Measurements from ENCODE around the gene RASSF1.
"Not testable (repeated sequence)": the region's sequence is repeated elsewhere in the genome, so short reads cannot be mapped to it uniquely, and the experiment has no call there.

Gene RASSF1

DNA sequence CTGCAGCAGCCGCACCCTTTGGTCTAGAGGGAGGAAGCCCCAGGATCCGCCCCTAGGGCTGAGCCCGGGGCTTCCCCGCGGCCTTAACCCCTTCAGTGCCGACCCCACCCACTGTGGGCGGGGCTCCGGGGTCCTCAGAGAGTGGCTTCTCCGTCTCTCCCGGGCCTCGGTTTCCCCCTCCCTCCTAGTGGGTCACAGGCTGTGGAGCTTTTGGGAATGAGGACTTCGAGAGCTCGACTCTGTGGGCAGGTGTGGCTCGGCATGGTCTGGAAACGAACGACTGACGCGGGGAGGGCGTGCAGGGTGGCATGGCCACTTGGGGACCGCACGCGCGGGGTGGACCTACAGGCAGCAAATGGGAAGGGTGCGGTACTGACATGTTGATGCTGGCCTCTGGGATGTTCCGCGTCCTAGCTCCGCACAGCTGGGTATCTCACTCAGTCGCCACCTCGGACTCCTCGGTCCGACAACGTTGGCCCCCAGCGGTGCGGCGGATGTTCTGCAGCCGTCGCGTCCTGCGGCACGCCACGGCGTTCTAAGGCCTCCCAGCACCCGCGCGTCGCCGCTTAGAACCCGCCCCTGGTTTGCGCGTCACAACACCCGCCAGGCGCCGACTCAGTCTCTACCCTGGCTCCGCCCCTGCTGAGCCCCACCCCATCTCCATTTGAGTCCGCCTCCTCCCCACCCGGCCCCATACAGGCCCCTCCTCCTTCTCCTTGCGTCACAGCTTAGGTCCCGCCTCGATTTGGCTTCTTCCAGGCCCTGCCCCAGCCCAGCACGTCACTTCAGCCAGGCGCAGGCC lies 41.6 kb downstream of the RASSF1 start, which contains the start of the genes HYAL3 and NAA80:
Gene HYAL3, minus strand, starts transcription at position 570 of the 802 bp plus-strand sequence. CDS start 3,803 bp downstream, outside the sequence.
Gene NAA80, minus strand, starts transcription at position 570 of the 802 bp plus-strand sequence. CDS start 1,942 bp downstream, outside the sequence.
- peak; percentile 100 for DNase-seq

DNA sequence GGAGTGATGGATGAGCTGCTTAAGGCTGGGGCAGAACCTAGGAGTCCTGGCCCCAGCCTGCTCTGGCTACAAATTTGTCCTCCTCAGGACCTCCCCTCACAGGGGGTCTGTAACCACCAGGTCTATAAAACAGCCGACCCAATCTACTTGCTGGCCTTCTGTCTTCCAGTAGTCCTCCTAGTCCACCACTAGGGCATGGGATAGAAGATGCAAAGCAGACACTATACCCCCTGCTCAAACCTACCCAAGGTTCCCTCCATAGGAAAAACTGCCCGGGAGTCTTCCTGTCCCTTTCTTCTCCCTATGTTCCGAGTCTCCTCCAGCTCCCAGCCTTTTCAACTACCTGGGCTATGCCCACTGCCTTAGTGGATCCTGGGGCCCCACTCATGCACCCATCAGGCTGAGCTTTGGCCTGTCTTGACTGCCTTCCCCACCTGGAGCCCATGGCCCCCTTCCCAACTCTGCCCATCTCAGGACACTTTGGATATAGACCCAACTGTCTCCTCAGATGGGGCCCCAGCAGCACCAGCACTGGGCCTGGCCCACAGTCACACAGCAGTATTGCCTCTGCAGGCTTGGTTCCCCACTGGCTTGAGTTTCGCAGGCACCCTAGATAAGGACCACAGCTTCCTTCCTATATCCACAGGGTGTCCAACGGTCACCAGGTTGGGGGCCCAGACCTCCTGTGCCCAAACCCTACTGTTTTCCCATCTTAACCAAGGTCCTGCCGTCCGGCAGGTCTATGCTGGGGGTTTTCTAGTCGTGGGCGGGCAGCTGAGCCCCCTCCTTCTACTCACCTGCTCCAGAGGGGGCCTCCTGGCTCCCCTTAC lies 42.5 kb downstream of the RASSF1 start:
- no peak for DNase-seq

DNA sequence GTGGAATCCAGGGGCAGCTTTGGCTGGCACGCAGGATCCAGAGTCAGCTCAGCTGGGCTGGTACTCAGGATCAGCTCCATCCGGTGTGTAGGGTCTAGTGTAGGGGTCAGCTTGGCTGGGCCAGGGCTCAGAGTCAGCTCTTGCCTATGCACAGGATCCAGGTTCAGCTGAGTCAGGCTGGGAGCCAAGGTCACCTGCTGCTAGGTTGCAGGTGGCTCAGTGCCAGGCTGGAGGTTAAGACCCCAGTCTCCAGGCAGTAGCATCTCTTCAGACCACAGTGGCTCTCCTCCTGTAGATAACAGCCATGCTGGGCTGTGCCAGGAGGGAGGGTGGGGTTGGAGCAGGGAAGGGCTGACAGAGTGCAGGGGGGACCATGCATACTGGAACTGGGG lies 43.3 kb downstream of the RASSF1 start:
- DNase-seq, result no peak

DNA sequence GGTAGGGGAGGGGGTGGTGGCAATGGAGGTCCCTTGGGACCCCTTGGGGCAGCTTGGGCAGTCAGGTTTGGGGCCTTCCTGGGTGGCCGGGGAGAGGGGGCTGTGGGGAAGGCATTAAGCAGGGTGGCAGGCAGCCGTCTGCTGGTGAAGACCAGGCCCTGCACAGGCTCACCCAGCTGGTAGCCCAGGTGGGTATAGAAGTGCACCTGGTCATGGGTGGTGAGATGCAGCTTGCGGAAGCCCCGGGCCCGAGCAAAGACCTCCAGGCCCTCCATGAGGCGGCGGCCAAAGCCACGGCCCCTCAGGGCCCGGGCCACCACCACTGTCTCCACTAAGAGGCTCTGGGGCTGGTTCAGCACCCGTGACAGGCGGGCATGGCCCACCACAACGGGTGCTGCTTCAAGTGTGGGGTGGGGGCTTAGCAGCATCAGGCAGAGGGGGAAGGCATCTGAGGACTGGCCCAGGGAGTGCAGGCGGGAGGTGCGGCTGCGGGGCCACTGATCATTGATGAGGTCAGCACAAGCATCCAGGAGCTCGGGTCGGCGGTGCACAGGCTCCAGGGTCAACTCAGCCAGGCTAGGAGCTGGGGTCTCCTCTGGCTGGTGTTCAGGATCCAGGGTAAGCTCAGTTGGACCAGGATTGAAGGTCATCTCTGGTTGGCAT lies 43.8 kb downstream of the RASSF1 start:
- DNase-seq, result no peak

DNA sequence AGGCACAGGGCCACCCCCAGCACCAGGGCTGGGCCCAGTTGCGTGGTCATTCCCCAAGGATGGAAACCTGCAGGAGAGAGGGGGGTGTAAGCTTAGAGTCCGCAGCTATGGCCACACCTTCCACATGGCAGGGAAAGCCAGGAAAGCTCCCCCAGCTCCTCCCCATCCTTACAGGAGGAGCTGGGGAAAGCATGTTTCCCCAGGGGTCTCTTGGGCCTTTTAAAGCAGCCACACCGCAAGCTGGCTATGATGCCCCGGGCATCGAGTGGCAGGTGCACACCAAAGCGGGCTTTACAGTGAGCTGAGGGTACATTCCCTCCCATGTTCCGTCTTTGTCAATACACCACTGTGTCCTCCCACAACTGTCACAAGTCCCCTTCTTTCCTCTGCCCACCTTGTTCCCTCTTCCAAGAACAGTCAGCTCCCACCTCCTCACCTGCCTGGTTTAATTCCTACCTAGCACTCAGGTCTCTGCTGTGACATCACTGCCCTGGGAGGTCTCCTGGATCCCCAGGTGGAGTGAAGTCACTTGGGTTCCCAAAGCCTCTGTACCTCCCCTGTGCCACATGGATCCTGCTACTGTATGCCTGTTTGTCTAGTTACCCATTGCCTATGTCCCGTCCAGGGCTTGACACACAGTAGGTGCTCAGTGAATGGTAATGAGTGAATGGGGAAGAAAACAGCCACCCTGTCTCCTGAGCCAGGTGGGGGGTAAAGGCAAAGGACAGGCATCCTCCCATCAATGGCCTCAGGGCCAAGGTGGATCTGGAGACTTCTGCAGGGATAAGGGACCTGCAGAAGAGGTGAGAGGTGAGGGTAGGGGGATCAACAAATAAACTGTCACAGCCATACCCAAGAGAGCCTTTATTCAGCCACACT lies 44.8 kb downstream of the RASSF1 start:
- no peak for DNase-seq

DNA sequence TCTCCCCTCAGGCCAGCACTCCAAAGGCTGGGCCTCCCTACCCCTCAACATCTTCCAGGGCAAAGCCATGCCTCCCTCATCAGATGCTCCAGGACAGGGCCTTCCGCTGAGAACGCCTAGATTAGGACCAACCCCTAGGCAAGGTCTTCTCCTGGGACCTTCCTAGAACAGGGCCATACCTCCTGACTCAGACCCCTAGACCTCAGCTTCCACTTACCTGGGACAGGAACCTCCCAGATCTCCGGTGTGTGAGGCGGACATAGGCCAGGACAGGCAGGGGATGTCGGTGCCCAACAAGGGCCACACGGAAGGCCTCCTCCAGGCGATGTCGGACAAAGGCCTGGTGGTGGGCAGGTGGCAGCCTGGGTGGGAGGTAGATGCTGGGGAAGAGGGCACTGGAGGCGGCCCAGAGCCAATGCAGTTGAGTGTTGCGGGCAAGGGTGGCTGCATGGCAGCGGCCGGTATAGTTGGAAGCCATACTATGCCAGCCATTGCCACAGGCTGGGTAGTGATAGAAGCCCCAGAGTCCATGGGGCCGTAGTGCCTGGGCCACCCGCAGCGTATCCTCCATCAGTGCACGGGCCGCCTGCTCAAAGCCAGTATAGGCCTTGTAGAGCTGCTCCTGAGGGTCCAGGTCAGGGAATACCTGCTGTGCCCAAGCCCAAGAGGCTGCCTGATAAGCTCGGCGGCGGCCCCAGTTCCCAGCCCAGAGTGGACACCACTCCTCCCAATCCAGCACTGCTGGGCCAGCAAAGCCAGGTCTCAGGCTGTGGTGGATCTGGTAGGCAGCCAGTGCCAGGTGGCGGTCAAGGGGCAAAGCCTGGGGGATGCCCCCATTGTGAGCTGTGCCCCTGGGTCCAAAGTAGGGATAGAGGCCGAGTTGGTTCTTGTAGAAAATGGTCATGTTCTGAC lies 45.9 kb downstream of the RASSF1 start:
- DNase-seq, result no peak

DNA sequence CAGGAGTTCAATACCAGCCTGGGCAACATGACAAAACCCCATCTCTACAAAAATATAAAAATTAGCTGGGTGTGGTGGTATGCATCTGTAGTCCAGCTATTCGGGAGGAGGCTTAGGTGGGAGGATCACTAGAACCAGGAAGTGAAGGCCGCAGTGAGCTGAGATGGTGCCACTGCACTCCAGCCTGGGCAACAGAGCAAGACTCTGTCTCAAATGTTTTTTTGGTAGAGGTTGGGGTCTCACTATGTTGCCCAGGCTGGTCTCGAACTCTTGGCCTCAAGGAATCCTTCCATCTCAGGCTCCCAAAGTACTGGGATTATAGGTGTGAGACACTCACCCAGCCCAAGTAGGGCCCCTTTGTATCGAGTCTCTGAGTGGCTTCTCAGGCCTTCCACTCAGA lies 46.5 kb downstream of the RASSF1 start:
- no peak for DNase-seq

DNA sequence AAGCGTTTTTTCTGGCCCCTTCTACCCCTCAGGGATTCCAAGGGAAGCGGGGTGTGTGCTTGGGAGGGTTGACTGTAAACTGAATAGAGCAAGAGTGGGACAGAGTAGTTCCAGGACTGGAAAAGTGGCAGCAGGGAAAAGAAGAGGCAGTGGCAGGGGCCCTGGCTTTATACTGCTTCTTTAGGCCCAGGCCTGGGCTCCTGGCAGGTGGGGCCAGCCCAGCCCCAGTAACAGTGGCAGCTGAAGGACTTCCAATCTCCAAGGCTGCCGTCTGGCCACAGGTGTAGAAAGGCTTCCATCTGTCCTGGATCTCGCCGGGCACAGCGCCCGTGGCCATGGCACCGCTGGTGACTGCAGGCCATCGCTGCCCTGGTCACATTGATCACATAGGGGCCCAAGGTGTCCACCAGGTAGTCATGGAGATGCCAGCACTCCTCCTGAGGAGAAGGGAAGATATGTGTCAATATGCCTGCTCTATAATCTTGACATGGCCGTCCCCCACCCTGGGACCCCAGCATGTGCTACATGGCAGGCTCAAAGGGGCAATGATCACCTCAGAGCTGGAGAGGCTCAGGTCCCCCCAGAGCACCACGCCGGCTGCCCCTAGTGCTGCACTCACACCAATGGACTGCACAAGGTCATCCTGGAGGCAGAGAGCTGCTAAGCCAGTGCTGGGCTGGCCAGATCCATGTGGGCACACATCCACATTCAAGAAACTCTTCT lies 47.4 kb downstream of the RASSF1 start:
- no peak for DNase-seq

DNA sequence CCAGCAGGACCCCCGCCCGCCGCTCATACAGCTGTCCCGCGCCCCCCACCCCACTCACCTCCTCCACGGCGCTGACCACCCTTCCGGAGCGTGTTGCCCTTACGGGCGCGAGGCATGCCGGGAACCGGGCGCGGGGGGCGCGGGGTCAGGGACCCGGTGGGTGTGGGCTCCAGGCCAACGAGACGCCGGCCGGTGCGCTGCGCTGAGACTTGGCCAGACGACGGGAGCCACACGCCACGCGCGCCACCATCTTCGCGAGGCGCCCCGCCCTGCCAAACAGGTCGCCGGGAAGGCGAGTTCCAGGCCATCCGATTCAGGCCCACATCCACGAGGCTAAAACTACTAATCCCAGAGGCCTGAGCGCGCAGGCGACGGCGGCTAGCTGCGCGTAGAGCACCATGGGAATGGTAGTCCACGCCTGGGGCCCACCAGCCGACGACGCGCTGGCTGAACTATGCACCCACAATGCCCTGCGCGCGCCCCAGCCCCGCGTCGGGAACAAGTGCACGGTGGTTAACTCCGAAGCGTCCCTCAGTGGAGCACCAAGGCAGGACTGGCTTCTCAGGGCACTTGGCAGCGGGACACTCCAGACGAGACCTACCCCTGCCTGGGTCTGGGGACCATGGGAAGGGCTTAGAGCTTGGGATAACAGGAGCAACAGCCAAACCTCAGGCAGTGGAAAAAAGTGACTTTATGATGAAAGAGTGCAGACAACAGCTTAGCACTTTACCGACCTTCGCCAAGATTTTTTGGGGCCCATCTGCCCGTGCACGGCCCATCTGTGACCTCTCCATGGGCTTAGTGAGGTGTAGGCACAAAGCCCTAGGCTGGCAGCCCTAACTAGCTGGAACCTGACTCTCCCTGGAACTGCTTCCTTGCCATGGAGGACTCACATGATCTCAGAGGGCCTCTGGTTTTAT lies 48.2 kb downstream of the RASSF1 start, which contains the start of gene IFRD2:
Gene IFRD2, minus strand, starts transcription at position 271 of the 920 bp plus-strand sequence. Its CDS starts 155 bp downstream, at position 116.
- peak; percentile 99 for DNase-seq

DNA sequence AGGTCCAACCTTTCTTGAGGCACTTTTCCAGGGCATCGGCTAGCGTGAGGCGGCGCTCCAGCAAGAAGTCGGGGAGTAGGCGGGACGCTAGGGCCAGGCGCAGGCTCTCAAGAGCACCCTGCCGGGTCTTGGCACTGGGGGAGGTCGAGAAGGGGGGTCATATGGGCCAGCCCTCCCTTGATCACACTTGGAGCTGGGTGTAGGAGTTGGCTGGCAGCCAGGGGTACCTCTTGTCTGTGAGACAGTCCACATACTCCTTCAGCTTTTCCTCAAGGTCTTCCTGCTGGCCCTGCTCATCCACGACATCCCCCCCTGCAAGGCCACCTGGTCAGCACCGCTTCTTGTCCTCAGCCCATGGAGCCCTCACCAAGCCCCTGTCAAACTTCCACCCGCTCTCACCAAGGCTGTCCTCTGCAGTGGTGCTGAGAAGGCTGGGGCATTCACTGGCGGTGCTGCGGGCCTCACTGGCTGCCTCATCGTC lies 50.4 kb downstream of the RASSF1 start:
- no peak for DNase-seq

DNA sequence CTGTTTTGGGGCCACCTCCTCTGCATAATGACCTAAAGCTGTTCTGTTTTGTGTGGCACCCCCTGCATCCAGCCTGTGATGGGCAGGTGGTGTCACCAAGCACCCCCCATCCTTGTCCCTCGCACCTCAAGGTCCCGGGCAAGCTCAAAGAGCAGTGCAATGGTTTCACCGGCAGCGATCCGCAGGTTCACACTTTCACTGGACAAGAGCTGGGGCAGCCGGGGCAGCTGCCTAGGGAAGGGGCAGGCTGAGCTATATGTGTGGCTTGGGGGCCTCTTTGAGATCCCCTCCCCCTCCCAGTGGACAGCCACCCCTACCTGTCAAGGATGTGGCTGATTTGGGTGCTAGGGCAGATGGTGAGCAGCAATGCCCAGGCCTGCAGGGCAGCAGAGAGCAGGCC lies 51.5 kb downstream of the RASSF1 start:
- DNase-seq, result no peak

DNA sequence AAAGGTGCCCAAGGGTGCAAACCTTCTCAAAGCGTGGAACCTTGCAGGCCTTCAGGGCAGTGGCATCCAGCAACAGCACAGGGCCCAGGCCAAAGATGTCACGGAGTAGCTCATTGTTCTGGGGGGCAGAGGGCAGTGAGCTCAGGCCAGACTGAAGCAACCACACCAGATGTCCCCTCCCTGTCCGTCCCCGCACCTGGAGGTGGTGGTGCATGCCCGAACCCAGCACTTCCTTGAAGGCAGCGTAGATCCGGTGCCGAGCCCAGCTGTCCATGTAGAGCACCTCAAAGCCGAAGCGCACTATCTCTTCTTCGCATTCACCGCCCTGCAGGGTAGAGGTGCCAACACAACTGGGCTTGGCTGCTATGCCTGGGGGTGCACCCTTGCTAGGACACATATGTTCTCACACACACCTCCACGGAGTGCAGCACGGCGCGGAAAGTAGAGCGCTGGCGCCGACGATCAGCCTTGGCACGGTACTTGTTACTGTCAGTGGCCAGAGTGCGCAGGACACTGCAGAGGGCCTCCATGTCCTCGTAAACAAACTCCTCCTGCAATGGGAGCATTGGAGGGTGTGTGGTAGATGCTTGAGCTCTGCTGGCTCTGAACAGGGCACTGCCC lies 52.1 kb downstream of the RASSF1 start:
- no peak for DNase-seq

DNA sequence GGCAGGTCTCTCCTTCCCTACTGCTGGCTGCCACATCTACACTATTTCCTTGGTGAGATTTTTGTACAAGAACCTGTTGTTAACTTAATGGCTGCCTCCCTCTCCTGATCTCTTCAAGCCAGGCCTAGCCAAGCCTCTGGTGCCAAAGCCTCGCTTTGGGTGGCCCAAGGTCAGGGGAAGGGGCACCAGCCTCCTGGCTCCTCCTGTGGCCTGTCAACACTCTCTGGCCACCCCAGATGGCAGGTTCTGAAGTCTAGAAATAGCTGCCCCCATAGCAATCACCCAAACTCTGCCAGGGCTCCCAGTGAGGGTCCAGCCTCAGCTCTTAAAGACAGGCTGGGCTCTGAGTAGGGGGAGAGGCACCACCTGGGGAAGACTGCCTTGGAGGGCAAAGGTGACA lies 53.4 kb downstream of the RASSF1 start:
- DNase-seq, result no peak

DNA sequence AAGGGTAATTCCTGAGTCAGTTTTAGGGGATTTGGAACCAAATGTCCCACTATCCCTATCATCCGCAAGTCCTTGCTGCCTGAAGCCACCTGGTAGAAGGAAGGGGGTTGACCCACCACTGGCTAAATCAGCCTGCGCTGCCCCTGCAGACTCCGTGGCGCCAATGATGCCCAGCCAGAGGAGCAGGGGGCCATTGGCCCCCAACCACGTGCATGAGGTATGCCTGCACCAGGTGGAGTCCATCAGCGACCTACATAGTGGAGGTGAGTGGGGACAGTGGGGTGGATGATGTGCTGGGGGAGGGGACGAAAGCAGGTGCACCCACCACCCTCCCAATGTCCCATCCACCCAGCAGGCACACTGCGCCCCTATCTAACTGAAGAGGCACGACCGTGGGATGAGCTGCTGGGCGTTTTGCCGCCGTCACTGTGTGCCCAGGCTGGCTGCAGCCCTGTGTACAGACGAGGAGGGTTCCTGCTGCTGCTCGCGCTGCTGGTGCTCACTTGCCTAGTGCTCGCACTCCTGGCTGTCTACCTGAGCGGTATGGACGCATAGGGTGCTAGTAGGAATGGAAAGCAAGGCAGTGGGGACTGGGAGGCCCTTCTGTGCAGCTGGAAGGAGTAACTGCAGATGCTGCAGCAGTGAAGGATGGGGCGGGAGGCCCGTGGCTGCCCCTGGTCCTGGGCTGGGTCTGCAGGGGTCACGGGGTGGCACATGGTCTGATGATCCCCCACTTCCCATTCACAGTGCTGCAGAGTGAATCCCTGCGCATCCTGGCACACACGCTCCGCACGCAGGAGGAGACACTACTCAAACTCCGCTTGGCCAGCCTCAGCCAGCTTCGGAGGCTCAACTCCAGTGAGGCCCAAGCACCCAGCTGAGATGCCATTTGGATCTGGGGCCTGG lies 54.1 kb downstream of the RASSF1 start:
- no peak for DNase-seq

DNA sequence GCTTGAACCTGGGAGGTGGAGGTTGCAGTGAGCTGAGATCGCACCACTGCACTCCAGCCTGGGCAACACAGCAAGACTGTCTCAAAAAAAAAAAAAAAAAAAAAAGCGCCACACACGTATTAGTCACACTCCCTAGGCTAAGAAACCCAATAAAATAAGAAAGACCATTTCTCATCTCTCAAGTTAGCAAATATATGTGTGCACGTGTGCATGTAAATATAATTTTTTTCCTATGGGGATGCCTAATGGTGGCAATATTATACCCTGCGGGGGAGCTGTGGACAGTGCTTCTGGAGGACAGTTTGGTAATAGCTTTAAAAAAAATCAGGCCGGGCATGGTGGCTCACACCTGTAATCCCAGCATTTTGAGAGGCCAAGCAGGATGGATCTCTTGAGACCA lies 56.5 kb downstream of the RASSF1 start:
- DNase-seq, result not testable (repeated sequence)

All from activated CD4-positive, alpha-beta T cell treated with anti-CD3 and anti-CD28 coated beads, Interleukin-10, Interleukin-2, amounts not matched to agents 100 ng/mL and 50 ng/mL, durations not matched to agents 16 hours and 8 hours (primary cell).